GM23338 (cell line): Measurements from ENCODE around the gene FAM13B. TPM values are rescaled to one million over a fixed set of nuclear protein-coding genes. Genes with fewer than 3 reads are reported as not detected.

Source experiments
- ATAC-seq: fragments of 200-7000 bp; cut with Tn5 transposase; 3 replicates; pipeline ENCODE4 v1.9.1; 2020
- DNase-seq: peaks from one replicate; pipeline ENCODE4 v3.0.0-alpha.2; 2015; ENCODE audit warnings: low spot score
- H2AFZ ChIP-seq: fragments of 200-600 bp; sonication (generic); 2 replicates; pipeline ENCODE4 v1.8.0; 2016; ENCODE audit warnings: antibody characterized with exemption, mild to moderate bottlenecking, moderate library complexity
- H3F3A ChIP-seq: fragments of 200-600 bp; sonication (generic); replicated peaks from 2 replicates; pipeline ENCODE4 v1.8.0; 2017; ENCODE audit warnings: antibody characterized with exemption, mixed run types, low read depth
- H3K27ac ChIP-seq: fragments of 200-600 bp; sonication (generic); 2 replicates; pipeline ENCODE4 v1.6.1; 2016; ENCODE audit warnings: low read depth
- H3K27me3 ChIP-seq: fragments of 200-600 bp; sonication (generic); 2 replicates; pipeline ENCODE4 v1.8.0; 2016; ENCODE audit warnings: mild to moderate bottlenecking, mixed run types, moderate library complexity; ENCODE audit not compliant: insufficient read depth
- H3K36me3 ChIP-seq: fragments of 200-600 bp; sonication (generic); 2 replicates; pipeline ENCODE4 v1.8.0; 2016; ENCODE audit warnings: mild to moderate bottlenecking; ENCODE audit not compliant: insufficient read depth
- H3K4me1 ChIP-seq: fragments of 200-600 bp; sonication (generic); 2 replicates; pipeline ENCODE4 v1.8.0; 2016; ENCODE audit warnings: mild to moderate bottlenecking, moderate library complexity; ENCODE audit not compliant: insufficient read depth
- H3K4me2 ChIP-seq: fragments of 200-600 bp; sonication (generic); 2 replicates; pipeline ENCODE4 v1.7.1; 2017; ENCODE audit warnings: mixed run types
- H3K4me3 ChIP-seq: fragments of 200-600 bp; sonication (generic); 2 replicates; pipeline ENCODE4 v1.6.1; 2016; ENCODE audit warnings: mixed run types
- H3K79me2 ChIP-seq: fragments of 200-600 bp; sonication (generic); replicated peaks from 2 replicates; pipeline ENCODE4 v1.8.0; 2017; ENCODE audit warnings: mild to moderate bottlenecking; ENCODE audit not compliant: insufficient read depth
- H3K9me2 ChIP-seq: fragments of 200-600 bp; sonication (generic); 2 replicates; pipeline ENCODE4 v1.8.0; 2017; ENCODE audit not compliant: insufficient read depth
- H4K20me1 ChIP-seq: fragments of 200-600 bp; sonication (generic); replicated peaks from 2 replicates; pipeline ENCODE4 v1.8.0; 2017; ENCODE audit warnings: mild to moderate bottlenecking; ENCODE audit not compliant: insufficient read depth
- H3K27ac Mint-ChIP-seq: 2 replicates; pipeline ENCODE4 v1.8.0; 2020; ENCODE audit warnings: inconsistent platforms, mild to moderate bottlenecking, moderate library complexity, mixed read lengths
- H3K27me3 Mint-ChIP-seq: 3 replicates; pipeline ENCODE4 v1.8.0; 2022; ENCODE audit warnings: low read depth, mild to moderate bottlenecking, moderate library complexity, mixed read lengths, inconsistent platforms; ENCODE audit not compliant: insufficient read depth, poor library complexity
- H3K36me3 Mint-ChIP-seq: 3 replicates; pipeline ENCODE4 v1.8.0; 2021; ENCODE audit warnings: low read depth, mild to moderate bottlenecking, inconsistent platforms, moderate library complexity, mixed read lengths
- H3K4me1 Mint-ChIP-seq: 3 replicates; pipeline ENCODE4 v1.8.0; 2020; ENCODE audit warnings: mild to moderate bottlenecking, inconsistent platforms, mixed read lengths
- H3K4me3 Mint-ChIP-seq: 3 replicates; pipeline ENCODE4 v1.8.0; 2021; ENCODE audit warnings: moderate library complexity, mild to moderate bottlenecking, inconsistent platforms, mixed read lengths
- H3K9me3 Mint-ChIP-seq: 3 replicates; pipeline ENCODE4 v1.8.0; 2020; ENCODE audit warnings: moderate library complexity, mild to moderate bottlenecking, inconsistent platforms, mixed read lengths
- CREB1 ChIP-seq: fragments of 250-450 bp; sonication (Bioruptor Pico); IDR thresholded peaks from 2 replicates; pipeline ENCODE4 v1.5.0; 2020; ENCODE audit warnings: low read depth, mild to moderate bottlenecking, moderate library complexity
- EZH2 ChIP-seq: fragments of 200-600 bp; sonication (generic); IDR thresholded peaks from one replicate; pipeline ENCODE4 v1.8.0; 2017; ENCODE audit warnings: antibody characterized with exemption, mild to moderate bottlenecking, low read depth; ENCODE audit not compliant: unreplicated experiment
- EZH2phosphoT487 ChIP-seq: fragments of 200-600 bp; sonication (generic); IDR thresholded peaks from one replicate; pipeline ENCODE4 v1.8.1; 2018; ENCODE audit warnings: antibody characterized with exemption; ENCODE audit not compliant: unreplicated experiment
- JUNB ChIP-seq: IDR thresholded peaks from one replicate; pipeline ENCODE4 v1.6.1; 2016; ENCODE audit warnings: antibody characterized with exemption; ENCODE audit not compliant: unreplicated experiment
- NANOG ChIP-seq: IDR thresholded peaks from 2 replicates; pipeline ENCODE4 v1.6.1; 2016; ENCODE audit warnings: antibody characterized with exemption, borderline replicate concordance
- POLR2AphosphoS5 ChIP-seq: IDR thresholded peaks from 2 replicates; pipeline ENCODE4 v1.6.1; 2016; ENCODE audit warnings: antibody characterized with exemption, low read depth
- STAT1 ChIP-seq: IDR thresholded peaks from one replicate; pipeline ENCODE4 v1.6.1; 2016; ENCODE audit warnings: antibody characterized with exemption; ENCODE audit not compliant: unreplicated experiment
- ZNF114 ChIP-seq: fragments of 250-450 bp; sonication (Bioruptor Pico); IDR thresholded peaks from 2 replicates; pipeline ENCODE4 v1.5.0; 2020; ENCODE audit warnings: mild to moderate bottlenecking, moderate library complexity
- ZNF331 ChIP-seq: fragments of 250-450 bp; sonication (Bioruptor Pico); IDR thresholded peaks from 2 replicates; pipeline ENCODE4 v1.5.0; 2020; ENCODE audit warnings: low read depth, mild to moderate bottlenecking, moderate library complexity
- polyA plus RNA-seq: library from polyadenylated mRNA; unstranded; fragments of >200 nt; fragmentation: Nextera tagmentation; extraction: Ambion mirVana; gene quantifications from 2 replicates; pipeline ENCODE4 v1.2.1, GENCODE V29; 2016
- total RNA-seq: library from RNA; depleted of rRNA; stranded (reverse); fragments of >200 nt; shearing (Covaris generic); gene quantifications from 2 replicates; pipeline ENCODE4 v1.2.3, GENCODE V29; 2014
- TF ChIP-seq, protein P1 (sequence below): fragments of 250-450 bp; sonication (Bioruptor Pico); IDR thresholded peaks from 2 replicates; pipeline ENCODE4 v1.5.0; 2020; ENCODE audit warnings: mild to moderate bottlenecking, moderate library complexity
- TF ChIP-seq, protein P2 (sequence below): IDR thresholded peaks from 2 replicates; pipeline ENCODE4 v1.6.1; 2016; ENCODE audit warnings: antibody characterized with exemption
- TF ChIP-seq, protein P3 (sequence below): IDR thresholded peaks from one replicate; pipeline ENCODE4 v1.6.1; 2018; ENCODE audit warnings: antibody characterized with exemption; ENCODE audit not compliant: unreplicated experiment
- TF ChIP-seq, protein P4 (sequence below), 2 experiments: fragments of 200-600 bp in 1 of 2; sonication (generic) in 1 of 2; conservative IDR thresholded peaks; 2 replicates each; pipeline versions ENCODE4 v1.5.1 to v1.6.1; 2016 to 2017; ENCODE audit warnings: antibody characterized with exemption in 2 of 2, low read depth in 2 of 2, mild to moderate bottlenecking in 2 of 2, moderate library complexity in 1 of 2

The FAM13B gene
- total and polyA plus RNA-seq, 2 experiments from 2014 or later: 12.9 to 30.2 TPM

DNA sequence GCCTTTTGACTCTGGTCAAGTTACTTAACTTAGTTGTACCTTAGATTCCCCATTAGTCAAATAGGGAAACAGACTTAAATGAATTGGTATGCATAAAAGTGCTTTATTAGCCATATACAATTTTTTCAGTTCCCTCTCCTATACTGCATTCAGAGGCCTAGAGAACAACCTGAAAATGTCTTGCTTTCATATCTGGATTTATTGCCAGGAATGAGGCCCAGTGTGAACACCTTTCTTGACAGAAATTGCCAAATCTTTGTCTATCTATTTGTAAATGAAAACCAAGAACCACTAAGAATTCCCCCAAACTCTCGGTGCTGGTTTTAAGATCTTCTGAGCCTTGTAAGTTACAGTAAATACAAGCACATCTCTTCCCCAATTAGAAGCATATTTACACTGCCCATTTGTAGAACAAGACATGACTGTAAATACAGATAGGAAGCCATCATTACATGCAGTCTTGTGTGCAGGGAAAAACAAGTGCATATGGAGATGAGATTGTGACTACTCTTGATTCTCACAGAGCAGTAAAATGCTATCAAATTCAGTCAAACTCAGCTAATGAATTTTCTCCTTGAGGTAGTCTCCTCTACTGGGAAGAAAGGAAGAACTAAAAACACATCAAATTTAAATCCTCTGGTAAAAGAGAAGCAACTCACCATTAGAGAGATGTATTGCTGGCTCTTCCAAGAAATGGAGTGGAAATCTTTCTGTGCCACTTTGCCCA is 5.2 kb upstream of the FAM13B start:
- H3K9me3 Mint-ChIP-seq: no peaks in the 10 kb centered on the region
- no peak overlapping the region for H3K27ac Mint-ChIP-seq
- H3K4me3 ChIP-seq: no peak overlapping the region
- no peak overlapping the region for H2AFZ ChIP-seq
- no peaks in the 10 kb centered on the region for H3K9me2 ChIP-seq
- TF ChIP-seq STAT1 (no peak), EZH2phosphoT487 (no peak), ZNF114 (CRISPR knock-in tag) (no peak), NANOG (no peak), JUNB (no peak), EZH2 (no peak), CREB1 (CRISPR knock-in tag) (no peak), ZNF331 (CRISPR knock-in tag) (no peak), POLR2AphosphoS5 (no peak)
- TF ChIP-seq, protein P1, sequence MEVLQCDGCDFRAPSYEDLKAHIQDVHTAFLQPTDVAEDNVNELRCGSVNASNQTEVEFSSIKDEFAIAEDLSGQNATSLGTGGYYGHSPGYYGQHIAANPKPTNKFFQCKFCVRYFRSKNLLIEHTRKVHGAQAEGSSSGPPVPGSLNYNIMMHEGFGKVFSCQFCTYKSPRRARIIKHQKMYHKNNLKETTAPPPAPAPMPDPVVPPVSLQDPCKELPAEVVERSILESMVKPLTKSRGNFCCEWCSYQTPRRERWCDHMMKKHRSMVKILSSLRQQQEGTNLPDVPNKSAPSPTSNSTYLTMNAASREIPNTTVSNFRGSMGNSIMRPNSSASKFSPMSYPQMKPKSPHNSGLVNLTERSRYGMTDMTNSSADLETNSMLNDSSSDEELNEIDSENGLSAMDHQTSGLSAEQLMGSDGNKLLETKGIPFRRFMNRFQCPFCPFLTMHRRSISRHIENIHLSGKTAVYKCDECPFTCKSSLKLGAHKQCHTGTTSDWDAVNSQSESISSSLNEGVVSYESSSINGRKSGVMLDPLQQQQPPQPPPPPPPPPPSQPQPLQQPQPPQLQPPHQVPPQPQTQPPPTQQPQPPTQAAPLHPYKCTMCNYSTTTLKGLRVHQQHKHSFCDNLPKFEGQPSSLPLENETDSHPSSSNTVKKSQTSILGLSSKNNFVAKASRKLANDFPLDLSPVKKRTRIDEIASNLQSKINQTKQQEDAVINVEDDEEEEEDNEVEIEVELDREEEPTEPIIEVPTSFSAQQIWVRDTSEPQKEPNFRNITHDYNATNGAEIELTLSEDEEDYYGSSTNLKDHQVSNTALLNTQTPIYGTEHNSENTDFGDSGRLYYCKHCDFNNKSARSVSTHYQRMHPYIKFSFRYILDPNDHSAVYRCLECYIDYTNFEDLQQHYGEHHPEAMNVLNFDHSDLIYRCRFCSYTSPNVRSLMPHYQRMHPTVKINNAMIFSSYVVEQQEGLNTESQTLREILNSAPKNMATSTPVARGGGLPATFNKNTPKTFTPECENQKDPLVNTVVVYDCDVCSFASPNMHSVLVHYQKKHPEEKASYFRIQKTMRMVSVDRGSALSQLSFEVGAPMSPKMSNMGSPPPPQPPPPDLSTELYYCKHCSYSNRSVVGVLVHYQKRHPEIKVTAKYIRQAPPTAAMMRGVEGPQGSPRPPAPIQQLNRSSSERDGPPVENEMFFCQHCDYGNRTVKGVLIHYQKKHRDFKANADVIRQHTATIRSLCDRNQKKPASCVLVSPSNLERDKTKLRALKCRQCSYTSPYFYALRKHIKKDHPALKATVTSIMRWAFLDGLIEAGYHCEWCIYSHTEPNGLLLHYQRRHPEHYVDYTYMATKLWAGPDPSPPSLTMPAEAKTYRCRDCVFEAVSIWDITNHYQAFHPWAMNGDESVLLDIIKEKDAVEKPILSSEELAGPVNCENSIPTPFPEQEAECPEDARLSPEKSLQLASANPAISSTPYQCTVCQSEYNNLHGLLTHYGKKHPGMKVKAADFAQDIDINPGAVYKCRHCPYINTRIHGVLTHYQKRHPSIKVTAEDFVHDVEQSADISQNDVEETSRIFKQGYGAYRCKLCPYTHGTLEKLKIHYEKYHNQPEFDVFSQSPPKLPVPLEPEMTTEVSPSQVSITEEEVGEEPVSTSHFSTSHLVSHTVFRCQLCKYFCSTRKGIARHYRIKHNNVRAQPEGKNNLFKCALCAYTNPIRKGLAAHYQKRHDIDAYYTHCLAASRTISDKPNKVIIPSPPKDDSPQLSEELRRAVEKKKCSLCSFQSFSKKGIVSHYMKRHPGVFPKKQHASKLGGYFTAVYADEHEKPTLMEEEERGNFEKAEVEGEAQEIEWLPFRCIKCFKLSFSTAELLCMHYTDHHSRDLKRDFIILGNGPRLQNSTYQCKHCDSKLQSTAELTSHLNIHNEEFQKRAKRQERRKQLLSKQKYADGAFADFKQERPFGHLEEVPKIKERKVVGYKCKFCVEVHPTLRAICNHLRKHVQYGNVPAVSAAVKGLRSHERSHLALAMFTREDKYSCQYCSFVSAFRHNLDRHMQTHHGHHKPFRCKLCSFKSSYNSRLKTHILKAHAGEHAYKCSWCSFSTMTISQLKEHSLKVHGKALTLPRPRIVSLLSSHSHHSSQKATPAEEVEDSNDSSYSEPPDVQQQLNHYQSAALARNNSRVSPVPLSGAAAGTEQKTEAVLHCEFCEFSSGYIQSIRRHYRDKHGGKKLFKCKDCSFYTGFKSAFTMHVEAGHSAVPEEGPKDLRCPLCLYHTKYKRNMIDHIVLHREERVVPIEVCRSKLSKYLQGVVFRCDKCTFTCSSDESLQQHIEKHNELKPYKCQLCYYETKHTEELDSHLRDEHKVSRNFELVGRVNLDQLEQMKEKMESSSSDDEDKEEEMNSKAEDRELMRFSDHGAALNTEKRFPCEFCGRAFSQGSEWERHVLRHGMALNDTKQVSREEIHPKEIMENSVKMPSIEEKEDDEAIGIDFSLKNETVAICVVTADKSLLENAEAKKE (CRISPR knock-in tag): no peak
- TF ChIP-seq, protein P2, sequence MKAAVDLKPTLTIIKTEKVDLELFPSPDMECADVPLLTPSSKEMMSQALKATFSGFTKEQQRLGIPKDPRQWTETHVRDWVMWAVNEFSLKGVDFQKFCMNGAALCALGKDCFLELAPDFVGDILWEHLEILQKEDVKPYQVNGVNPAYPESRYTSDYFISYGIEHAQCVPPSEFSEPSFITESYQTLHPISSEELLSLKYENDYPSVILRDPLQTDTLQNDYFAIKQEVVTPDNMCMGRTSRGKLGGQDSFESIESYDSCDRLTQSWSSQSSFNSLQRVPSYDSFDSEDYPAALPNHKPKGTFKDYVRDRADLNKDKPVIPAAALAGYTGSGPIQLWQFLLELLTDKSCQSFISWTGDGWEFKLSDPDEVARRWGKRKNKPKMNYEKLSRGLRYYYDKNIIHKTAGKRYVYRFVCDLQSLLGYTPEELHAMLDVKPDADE: no peak
- TF ChIP-seq, protein P3, sequence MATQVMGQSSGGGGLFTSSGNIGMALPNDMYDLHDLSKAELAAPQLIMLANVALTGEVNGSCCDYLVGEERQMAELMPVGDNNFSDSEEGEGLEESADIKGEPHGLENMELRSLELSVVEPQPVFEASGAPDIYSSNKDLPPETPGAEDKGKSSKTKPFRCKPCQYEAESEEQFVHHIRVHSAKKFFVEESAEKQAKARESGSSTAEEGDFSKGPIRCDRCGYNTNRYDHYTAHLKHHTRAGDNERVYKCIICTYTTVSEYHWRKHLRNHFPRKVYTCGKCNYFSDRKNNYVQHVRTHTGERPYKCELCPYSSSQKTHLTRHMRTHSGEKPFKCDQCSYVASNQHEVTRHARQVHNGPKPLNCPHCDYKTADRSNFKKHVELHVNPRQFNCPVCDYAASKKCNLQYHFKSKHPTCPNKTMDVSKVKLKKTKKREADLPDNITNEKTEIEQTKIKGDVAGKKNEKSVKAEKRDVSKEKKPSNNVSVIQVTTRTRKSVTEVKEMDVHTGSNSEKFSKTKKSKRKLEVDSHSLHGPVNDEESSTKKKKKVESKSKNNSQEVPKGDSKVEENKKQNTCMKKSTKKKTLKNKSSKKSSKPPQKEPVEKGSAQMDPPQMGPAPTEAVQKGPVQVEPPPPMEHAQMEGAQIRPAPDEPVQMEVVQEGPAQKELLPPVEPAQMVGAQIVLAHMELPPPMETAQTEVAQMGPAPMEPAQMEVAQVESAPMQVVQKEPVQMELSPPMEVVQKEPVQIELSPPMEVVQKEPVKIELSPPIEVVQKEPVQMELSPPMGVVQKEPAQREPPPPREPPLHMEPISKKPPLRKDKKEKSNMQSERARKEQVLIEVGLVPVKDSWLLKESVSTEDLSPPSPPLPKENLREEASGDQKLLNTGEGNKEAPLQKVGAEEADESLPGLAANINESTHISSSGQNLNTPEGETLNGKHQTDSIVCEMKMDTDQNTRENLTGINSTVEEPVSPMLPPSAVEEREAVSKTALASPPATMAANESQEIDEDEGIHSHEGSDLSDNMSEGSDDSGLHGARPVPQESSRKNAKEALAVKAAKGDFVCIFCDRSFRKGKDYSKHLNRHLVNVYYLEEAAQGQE: no peak
- TF ChIP-seq, protein P4, sequence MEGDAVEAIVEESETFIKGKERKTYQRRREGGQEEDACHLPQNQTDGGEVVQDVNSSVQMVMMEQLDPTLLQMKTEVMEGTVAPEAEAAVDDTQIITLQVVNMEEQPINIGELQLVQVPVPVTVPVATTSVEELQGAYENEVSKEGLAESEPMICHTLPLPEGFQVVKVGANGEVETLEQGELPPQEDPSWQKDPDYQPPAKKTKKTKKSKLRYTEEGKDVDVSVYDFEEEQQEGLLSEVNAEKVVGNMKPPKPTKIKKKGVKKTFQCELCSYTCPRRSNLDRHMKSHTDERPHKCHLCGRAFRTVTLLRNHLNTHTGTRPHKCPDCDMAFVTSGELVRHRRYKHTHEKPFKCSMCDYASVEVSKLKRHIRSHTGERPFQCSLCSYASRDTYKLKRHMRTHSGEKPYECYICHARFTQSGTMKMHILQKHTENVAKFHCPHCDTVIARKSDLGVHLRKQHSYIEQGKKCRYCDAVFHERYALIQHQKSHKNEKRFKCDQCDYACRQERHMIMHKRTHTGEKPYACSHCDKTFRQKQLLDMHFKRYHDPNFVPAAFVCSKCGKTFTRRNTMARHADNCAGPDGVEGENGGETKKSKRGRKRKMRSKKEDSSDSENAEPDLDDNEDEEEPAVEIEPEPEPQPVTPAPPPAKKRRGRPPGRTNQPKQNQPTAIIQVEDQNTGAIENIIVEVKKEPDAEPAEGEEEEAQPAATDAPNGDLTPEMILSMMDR (conservative IDR thresholded peaks at IDR 0.05; ENCODE audit: low read depth in 2 of 2): no peak
- H3K4me1 ChIP-seq: peaks cover 10% of the 10 kb centered on the region
- no peak for DNase-seq
- no peak overlapping the region for H3K4me2 ChIP-seq
- no peak overlapping the region for H3K27ac ChIP-seq
- no peaks in the 10 kb centered on the region for H3K36me3 Mint-ChIP-seq
- H3K27me3 Mint-ChIP-seq: peaks cover 2% of the 10 kb centered on the region
- no peaks in the 10 kb centered on the region for H3F3A ChIP-seq
- H3K4me3 Mint-ChIP-seq: no peak overlapping the region
- ATAC-seq: no peak
- H4K20me1 ChIP-seq: no peaks in the 10 kb centered on the region
- no peaks in the 10 kb centered on the region for H3K36me3 ChIP-seq
- H3K27me3 ChIP-seq: no peaks in the 10 kb centered on the region
- peaks cover 12% of the 10 kb centered on the region; the same call in 2 of the 3 replicates for H3K4me1 Mint-ChIP-seq
- no peaks in the 10 kb centered on the region for H3K79me2 ChIP-seq
